Right atrium auricular region (tissue), 2 donors: ENCODE results near the gene TMPRSS4. TPM values are rescaled to one million over a fixed set of nuclear protein-coding genes. Genes with fewer than 3 reads are reported as not detected.

Experiments
- DNase-seq: peaks from one replicate; pipeline ENCODE4 v3.0.0-alpha.2; 2019; ENCODE audit warnings: low spot score
- H3K27ac ChIP-seq, 2 donors: fragments of 200-600 bp; sonication (generic); 1 replicate in 1 of 2; 2 replicates in 1 of 2; pipeline ENCODE4 v1.5.1; 2016 to 2019
- H3K27me3 ChIP-seq, 2 donors: fragments of 200-600 bp; sonication (generic); one replicate each; pipeline versions ENCODE4 v1.5.1 to v1.6.0; 2017 to 2019
- H3K36me3 ChIP-seq: fragments of 200-600 bp; sonication (generic); one replicate; pipeline ENCODE4 v1.5.1; 2016
- H3K4me1 ChIP-seq, 2 donors: fragments of 200-600 bp; sonication (generic); one replicate each; pipeline versions ENCODE4 v1.5.1 to v1.6.0; 2017 to 2019
- H3K4me3 ChIP-seq, 2 donors: fragments of 200-600 bp; sonication (generic); 1 replicate in 1 of 2; 2 replicates in 1 of 2; pipeline ENCODE4 v1.5.1; 2017 to 2019; ENCODE audit warnings: mild to moderate bottlenecking in 1 of 2, moderate library complexity in 1 of 2
- H3K9me3 ChIP-seq, 2 donors: fragments of 200-600 bp; sonication (generic); one replicate each; pipeline ENCODE4 v1.5.1; 2019
- total RNA-seq, 2 donors: library from RNA; depleted of rRNA; stranded (reverse); fragments of >200 nt; gene quantifications; one replicate each; pipeline ENCODE4 v1.1.0, GENCODE V29; 2016
- TF ChIP-seq, protein P1 (sequence below), 2 donors: fragments of 200-600 bp; sonication (generic); IDR thresholded peaks; one replicate each; pipeline ENCODE4 v1.5.1; 2019; ENCODE audit warnings: antibody characterized with exemption in 2 of 2

The TMPRSS4 gene
- total RNA-seq, 2 donors from 2014 or later: not detected

- no peak overlapping the region for H3K27ac ChIP-seq
- no peaks in the 10 kb centered on the region for H3K9me3 ChIP-seq
- no peak overlapping the region for H3K4me3 ChIP-seq
- H3K27me3 ChIP-seq: no peaks in the 10 kb centered on the region
- H3K4me1 ChIP-seq: no peaks in the 10 kb centered on the region
- no peaks in the 10 kb centered on the region for H3K36me3 ChIP-seq
- TF ChIP-seq, protein P1, sequence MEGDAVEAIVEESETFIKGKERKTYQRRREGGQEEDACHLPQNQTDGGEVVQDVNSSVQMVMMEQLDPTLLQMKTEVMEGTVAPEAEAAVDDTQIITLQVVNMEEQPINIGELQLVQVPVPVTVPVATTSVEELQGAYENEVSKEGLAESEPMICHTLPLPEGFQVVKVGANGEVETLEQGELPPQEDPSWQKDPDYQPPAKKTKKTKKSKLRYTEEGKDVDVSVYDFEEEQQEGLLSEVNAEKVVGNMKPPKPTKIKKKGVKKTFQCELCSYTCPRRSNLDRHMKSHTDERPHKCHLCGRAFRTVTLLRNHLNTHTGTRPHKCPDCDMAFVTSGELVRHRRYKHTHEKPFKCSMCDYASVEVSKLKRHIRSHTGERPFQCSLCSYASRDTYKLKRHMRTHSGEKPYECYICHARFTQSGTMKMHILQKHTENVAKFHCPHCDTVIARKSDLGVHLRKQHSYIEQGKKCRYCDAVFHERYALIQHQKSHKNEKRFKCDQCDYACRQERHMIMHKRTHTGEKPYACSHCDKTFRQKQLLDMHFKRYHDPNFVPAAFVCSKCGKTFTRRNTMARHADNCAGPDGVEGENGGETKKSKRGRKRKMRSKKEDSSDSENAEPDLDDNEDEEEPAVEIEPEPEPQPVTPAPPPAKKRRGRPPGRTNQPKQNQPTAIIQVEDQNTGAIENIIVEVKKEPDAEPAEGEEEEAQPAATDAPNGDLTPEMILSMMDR (IDR thresholded peaks at IDR 0.05): no peak
- DNase-seq: no peak
Observed at GRCh38 chr11:118136801-118137200, 59.9 kb downstream of the TMPRSS4 start.

DNA sequence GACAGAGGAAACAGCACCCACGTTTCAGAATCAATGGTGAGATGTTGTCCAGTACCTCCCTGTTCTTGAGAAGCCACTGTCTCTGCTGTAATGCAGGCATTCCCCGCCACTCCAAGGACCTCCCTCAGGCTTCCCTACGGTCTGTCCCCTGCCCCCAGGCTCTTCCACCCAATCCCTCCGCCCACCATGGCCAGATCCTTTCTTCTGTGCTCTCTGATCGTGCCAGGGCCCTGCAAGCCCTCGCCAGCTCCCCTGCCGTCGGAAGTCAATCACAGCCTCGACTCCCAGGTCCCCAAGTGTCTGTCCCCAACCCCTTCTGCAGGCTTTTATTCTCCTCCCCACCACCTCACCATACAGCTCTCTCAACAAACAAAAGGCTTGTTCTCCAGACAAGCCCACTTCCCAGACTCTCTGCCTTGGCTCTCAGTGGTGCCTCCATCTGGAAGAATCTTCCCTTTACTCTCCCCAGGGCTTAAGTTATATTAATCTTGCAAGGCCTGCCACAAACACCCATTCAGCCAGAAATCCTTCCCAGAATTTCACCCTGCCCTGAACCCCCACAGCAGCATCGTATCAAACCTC is 62.1 kb downstream of the TMPRSS4 start:
- TF ChIP-seq, protein P1 (IDR thresholded peaks at IDR 0.05): no peak
- no peak overlapping the region for H3K27ac ChIP-seq
- DNase-seq: no peak
- no peak overlapping the region for H3K4me3 ChIP-seq
- no peaks in the 10 kb centered on the region for H3K27me3 ChIP-seq
- peaks cover 0 to 9% of the 10 kb centered on the region in 2 donors for H3K4me1 ChIP-seq
- H3K36me3 ChIP-seq: no peaks in the 10 kb centered on the region
- no peaks in the 10 kb centered on the region for H3K9me3 ChIP-seq

DNA sequence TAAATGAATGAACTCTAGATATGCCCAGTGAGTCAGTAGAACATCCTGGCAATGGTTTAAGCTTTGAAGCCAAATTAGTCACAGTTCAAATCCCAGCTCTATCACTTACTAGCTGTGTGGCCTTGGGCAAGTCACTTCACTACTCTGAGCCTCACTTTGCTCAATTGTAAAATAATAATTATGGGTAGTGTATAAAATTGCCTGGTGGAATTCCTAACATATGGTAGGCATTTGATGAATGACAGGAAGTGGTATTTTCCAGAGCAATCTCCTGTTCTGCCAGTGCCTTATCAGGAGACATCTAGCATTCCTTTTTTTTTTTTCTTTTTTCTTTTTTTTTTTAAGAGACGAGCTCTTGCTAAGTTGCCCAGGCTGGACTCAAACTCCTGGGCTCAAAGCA is 62.7 kb downstream of the TMPRSS4 start:
- Histone ChIP-seq H3K9me3 (no peaks in the 10 kb centered on the region), H3K27ac (no peak overlapping the region), H3K4me1 (peaks cover 0 to 16% of the 10 kb centered on the region in 2 donors), H3K27me3 (no peaks in the 10 kb centered on the region), H3K4me3 (no peak overlapping the region), H3K36me3 (no peaks in the 10 kb centered on the region)
- DNase-seq: no peak
- TF ChIP-seq, protein P1 (IDR thresholded peaks at IDR 0.05): no peak

- TF ChIP-seq, protein P1 (IDR thresholded peaks at IDR 0.05): no peak
- Histone ChIP-seq H3K27ac (no peak overlapping the region), H3K4me1 (peaks cover 0 to 30% of the 10 kb centered on the region in 2 donors), H3K27me3 (no peaks in the 10 kb centered on the region), H3K36me3 (no peaks in the 10 kb centered on the region), H3K9me3 (no peaks in the 10 kb centered on the region), H3K4me3 (no peak overlapping the region)
- DNase-seq: no peak
Observed at GRCh38 chr11:118142081-118142480, 65.2 kb downstream of the TMPRSS4 start.

DNA sequence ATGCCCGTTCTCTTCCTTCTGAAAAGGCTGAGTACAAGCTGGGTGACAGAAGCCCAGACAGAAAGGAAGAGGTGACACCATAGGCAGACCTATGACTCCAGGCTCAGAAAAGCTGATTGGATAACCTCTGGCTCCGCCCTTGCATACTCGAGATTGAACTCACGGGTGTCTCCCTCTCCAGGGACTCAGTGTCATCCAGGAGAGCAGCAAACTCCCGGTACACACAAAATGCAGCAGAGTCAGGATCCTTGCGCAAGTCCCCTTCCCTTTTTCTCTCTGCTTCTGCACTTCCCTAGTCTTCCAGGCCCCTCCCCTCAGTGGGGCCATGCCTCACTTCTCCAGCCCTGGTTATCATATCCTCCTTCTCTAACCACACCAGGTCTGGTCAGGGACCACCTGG is 65.9 kb downstream of the TMPRSS4 start:
- H3K27me3 ChIP-seq: no peaks in the 10 kb centered on the region
- TF ChIP-seq, protein P1 (IDR thresholded peaks at IDR 0.05): no peak
- H3K9me3 ChIP-seq: no peaks in the 10 kb centered on the region
- H3K4me3 ChIP-seq: no peak overlapping the region
- H3K27ac ChIP-seq: no peak overlapping the region
- DNase-seq: no peak
- peaks cover 0 to 30% of the 10 kb centered on the region in 2 donors for H3K4me1 ChIP-seq
- H3K36me3 ChIP-seq: no peaks in the 10 kb centered on the region

GRCh38 chr11:118143661-118144185 is 66.8 kb downstream of the TMPRSS4 start:
- no peak for DNase-seq
- H3K27me3 ChIP-seq: no peaks in the 10 kb centered on the region
- TF ChIP-seq, protein P1 (IDR thresholded peaks at IDR 0.05): no peak
- H3K9me3 ChIP-seq: no peaks in the 10 kb centered on the region
- H3K36me3 ChIP-seq: no peaks in the 10 kb centered on the region
- H3K4me3 ChIP-seq: no peak overlapping the region
- no peak overlapping the region for H3K27ac ChIP-seq
- H3K4me1 ChIP-seq: peaks cover 0 to 30% of the 10 kb centered on the region in 2 donors
